GM19240 (cell line): ENCODE data around the gene ATXN2L.
A peak's percentile ranks its signal among the peaks of the same experiment; 100 is the strongest.
"Not testable (repeated sequence)": the region's sequence is repeated elsewhere in the genome, so short reads cannot be mapped to it uniquely, and the experiment has no call there.

Experiments
- DNase-seq: peaks from one replicate; pipeline ENCODE4 v3.0.0; 2011; ENCODE audit warnings: low spot score; ENCODE audit not compliant: insufficient read length

Gene ATXN2L, protein sequence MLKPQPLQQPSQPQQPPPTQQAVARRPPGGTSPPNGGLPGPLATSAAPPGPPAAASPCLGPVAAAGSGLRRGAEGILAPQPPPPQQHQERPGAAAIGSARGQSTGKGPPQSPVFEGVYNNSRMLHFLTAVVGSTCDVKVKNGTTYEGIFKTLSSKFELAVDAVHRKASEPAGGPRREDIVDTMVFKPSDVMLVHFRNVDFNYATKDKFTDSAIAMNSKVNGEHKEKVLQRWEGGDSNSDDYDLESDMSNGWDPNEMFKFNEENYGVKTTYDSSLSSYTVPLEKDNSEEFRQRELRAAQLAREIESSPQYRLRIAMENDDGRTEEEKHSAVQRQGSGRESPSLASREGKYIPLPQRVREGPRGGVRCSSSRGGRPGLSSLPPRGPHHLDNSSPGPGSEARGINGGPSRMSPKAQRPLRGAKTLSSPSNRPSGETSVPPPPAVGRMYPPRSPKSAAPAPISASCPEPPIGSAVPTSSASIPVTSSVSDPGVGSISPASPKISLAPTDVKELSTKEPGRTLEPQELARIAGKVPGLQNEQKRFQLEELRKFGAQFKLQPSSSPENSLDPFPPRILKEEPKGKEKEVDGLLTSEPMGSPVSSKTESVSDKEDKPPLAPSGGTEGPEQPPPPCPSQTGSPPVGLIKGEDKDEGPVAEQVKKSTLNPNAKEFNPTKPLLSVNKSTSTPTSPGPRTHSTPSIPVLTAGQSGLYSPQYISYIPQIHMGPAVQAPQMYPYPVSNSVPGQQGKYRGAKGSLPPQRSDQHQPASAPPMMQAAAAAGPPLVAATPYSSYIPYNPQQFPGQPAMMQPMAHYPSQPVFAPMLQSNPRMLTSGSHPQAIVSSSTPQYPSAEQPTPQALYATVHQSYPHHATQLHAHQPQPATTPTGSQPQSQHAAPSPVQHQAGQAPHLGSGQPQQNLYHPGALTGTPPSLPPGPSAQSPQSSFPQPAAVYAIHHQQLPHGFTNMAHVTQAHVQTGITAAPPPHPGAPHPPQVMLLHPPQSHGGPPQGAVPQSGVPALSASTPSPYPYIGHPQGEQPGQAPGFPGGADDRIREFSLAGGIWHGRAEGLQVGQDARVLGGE

DNA sequence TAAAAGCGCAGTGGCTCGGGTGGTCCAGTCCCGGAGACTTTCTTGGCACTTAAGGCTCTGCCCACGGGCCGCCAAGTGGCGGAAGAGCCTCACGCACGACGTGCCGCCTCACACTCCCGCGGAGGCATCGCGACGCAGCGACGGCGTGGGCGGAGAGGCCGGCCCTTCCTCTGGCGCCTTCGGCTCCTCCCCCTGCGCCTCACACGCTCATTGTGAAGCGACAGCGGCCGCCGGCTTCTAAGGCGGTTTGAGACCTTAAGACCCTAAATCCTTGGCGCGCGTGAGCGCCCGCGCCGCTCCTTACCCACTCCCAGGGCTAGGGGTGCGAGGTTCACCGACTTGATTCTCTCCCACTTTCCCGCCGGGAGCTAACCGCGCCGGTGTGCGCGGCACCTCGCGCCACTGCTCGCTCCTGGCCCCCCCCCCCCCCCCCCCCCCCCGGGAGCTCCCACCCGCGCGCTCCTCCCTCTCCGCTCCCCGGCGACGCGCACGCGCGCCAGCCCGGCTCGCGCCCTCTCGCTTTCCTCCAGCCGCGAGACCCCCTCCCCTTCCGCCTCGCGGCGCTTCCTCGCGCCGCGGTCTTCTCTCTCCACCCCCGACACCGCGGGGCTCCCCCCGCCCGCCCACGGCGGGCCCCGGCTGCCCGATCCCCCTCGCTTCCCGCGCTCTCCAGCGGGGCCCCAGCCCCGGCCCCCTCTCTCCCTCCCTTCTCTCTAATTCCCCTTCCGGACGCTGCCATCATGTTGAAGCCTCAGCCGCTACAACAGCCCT is at the start of gene ATXN2L:
ATXN2L (plus strand) TSS at position 480 of the 771 bp plus-strand sequence; CDS start at position 741, 261 bp downstream.
- DNase-seq: peak; percentile 81

DNA sequence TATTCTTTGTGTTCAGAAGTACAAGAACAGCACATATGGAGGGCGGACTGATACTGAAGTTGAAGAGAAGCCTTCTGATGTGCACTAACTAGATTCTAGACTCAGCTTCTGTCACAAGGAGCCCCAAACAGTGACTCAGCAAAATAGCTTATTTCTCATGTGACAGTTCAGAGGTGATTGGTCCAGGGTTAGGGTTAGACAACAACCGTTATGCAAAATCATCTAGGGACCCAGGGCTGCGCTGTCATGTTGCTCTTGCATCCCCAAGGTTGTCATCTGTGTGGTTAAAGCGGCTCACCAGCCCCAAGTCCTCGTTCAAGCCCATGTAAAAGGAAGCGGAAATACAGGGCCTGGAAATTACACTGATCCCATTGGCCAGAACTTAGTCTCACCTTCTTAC is 41.1 kb upstream of the ATXN2L start:
- DNase-seq: not testable (repeated sequence)

DNA sequence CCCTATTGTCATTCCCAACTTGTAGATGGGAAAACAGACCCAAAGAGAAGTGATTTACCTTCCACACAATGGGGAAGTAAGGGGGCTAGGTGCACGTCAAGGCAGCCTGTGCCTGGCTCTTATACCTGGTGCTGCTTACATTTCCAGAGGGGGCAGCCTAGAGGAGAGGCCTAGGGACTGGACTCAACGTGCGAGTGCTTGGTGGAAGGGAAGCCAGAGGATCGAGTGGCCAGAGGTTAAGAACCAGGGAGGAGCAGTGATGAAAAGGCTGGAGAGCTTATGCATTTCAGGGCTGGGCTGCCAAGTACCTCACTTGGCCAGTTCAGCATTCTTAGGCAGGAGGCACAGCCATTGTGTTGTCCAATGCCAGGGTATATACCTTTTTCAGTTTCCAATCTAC is 40.4 kb upstream of the ATXN2L start:
- DNase-seq: not testable (repeated sequence)

DNA sequence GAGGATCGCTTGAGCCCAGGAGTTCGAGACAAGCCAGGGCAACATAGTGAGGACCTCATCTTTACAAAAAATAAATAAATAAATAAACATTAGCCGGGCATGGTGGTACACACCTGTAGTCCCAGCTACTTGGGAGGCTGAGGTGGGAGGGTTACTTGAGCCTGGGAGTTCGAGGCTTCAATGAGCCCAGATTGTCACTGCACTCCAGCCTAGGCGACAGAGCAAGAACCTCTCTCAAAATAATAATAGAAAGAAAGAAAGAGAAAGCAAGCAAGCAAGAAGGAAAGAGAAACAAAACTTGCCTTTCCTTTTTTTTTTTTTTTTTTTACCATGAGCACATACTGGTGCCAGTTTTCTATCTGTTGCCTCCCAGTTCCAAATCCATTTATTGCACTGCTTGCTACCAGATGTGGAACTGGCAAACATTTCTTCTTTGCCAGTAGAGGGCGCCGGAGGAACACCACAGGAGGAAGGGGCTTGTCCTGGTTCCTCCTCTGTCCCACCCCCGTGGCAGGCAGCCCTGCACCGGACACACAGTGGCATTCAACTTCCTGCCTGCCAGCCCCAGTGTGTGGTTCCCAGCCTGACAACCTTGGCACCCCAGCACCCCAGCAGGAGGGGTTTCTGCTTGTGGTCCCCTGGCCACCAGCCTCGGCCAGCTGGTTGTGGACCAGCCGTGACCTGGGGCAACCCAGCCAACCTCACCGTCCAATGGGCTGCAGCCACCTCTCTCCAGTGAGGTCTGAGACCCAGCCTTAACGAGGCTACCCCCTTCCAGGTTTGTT is 20.4 kb upstream of the ATXN2L start:
- not testable (repeated sequence) for DNase-seq

DNA sequence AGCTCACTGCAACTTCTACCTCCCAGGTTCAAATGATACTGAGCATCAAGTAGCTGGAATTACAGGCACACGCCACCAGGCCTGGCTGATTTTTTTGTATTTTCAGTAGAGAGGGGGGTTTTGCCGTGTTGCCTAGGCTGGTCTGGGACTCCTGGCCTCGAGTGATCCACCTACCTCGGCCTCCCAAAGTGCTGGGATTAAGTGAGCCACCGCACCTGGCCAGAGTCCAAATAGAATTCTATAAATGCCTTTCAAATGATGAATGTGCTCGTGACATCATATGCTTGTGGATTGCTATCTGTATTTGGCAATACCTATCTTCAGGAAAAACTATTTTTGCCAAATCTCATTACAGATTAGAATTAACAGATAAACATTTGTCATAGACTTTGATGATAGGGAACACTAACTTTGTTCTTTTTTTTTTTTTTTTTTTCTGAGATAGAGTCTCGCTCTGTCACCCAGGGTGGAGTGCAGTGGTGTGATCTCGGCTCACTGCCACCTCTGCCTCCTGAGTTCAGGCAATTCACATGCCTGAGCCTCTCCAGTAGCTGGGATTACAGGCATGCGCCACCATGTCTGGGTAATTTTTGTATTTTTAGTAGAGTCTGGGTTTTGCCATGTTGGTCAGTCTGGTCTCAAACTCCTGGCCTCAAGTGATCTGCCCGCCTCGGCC is 15.2 kb upstream of the ATXN2L start:
- DNase-seq: not testable (repeated sequence)

DNA sequence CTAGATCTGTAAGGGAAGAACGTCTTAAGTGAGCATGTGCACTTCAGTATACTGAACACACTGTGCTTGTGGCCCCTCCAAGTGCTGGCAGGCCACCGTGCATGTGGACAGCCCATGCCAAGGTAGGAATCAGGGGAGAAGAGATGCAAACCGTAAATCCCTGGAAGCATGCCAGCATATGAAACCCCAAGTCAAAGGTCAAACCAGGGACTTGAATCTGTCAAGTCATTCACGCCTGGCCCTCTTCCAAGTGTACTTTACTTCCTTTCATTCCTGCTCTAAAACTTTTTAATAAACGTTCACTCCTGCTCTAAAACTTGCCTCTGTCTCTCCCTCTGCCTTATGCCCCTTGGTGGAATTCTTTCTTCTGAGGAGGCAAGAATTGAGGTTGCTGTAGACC is 2.8 kb upstream of the ATXN2L start:
- no peak for DNase-seq

DNA sequence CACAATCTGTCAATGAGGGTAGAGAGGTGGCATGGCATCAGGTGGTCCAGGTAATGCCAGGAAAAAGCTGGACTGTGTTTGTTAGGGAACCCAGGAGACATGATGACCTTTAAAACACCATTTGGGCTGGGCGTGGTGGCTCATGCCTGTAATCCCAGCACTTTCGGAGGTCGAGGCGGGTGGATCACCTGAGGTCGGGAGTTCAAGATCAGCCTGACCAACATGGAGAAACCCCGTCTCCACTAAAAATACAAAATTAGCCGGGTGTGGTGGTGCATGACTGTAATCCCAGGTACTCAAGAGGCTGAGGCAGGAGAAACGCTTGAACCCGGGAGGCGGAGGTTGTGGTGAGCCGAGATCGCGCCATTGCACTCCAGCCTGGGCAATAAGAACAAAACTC is 2.3 kb upstream of the ATXN2L start:
- not testable (repeated sequence) for DNase-seq

DNA sequence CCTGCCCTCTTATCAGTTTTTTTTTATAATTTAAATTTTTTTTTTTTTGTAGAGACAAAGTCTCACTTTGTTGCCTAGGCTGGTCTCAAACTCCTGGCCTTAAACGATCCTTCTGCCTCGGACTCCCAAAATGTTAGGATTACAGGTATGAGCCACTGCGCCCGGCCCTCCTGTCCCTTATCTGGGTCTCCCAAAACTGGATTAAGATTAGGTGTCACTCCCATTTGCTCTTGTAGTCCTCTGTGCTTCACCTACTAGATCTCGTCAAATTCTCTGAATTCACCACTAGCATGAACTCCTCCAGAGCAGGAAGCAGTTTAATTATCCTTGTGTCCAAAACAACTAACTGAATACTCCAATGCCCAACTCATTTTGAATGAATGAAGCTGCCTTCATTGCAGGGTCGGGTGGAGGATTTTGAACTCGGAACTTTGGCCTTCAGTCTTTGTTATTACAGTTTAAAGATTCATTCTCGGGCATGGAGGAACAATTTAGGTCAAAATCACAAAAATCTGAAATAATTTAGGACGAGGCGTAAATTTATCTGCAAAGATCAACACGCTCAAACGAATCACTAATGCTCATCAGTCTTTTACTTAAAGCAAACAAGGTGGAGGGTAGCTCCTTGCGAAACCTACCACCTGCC is 802 bp upstream of the ATXN2L start:
- DNase-seq: no peak

DNA sequence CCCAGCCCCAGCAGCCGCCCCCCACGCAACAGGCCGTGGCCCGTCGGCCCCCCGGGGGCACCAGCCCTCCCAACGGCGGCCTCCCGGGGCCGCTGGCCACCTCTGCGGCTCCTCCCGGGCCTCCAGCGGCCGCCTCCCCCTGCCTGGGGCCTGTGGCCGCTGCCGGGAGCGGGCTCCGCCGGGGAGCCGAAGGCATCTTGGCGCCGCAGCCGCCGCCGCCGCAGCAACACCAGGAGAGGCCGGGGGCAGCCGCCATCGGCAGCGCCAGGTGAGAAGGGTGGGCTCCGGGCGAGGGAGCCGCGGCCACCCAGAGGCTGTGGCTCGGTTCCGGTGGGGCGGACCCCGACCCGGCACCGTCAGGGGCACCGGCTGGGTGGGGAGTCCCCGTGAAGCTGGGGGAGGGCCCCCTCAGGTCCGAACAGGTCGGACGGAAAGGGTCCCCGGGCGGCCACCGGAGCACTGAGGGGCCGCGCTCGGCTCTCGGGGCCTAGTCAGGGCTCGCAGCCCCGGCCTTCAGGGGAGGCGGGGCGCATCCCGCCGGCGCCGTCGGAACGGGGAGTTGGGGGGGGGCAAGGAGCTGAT is 583 bp downstream of the ATXN2L start:
- no peak for DNase-seq

DNA sequence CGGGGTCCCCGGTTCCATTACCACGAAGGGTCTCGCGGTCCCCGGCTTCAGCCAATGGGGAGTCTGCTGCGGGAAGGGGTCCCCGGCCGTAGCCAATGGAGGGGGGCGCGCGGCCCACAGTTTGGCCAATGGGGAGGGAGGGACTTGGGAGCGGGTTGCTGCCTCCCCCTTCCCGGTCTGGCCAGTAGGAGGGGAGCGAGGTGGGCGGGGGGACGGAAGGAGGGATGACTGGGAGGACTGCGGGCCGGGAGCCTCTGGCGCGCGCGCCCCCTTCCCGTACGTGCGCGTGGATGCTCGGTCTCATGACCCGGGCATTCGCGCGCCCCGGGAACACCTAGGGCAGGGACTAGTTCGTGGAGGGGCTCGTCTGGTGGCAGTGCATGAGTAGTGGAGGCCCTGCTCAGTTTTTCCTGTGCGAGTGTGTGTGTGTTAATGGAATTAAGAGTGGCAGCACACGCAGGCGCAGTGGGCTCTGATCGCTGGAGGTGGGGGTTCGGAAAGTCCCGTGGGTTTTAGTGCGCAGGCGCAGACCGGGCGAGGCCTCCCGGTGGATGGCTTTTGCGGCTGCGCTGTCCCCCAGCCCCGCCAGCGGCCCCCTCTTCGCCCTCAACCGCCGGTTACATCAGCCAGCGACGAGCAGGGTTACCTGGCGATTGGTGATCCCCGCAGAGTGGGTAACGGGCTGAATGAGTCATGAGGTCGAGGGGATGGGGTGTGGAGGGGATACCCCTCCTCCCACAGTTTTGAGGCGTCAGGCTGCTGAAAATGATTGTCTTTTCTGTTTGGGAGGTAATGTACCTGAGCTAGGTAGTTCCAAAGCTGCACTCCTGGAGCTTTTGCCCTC is 1.3 kb downstream of the ATXN2L start:
- DNase-seq: peak; percentile 86

DNA sequence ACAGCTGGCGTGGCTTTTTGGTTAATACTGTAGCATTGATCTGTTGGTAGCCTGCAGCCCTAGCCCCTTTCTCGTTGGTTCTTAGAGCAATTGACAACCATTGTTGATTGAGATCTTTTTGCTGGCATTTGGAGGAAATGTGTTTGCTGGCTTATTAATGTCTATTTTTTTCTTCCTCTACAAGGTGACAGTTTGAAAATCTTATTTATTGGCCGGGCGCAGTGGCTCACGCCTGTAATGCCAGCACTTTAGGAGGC is 1.8 kb downstream of the ATXN2L start:
- DNase-seq: no peak

DNA sequence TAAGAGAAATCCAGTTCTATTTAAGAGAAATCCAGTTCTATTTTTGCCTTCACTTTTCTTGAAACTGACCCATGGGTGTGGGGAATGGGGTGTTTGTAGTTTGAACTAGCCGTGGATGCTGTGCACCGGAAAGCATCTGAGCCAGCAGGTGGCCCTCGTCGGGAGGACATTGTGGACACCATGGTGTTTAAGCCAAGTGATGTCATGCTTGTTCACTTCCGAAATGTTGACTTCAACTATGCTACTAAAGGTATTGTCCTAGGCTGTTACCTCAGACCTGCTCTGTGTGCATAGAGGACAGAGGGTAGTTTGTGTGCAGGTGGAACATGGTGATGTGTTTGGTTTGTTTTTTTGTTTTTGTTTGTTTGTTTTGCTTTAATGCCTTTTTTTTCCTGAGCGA is 3.3 kb downstream of the ATXN2L start:
- no peak for DNase-seq

DNA sequence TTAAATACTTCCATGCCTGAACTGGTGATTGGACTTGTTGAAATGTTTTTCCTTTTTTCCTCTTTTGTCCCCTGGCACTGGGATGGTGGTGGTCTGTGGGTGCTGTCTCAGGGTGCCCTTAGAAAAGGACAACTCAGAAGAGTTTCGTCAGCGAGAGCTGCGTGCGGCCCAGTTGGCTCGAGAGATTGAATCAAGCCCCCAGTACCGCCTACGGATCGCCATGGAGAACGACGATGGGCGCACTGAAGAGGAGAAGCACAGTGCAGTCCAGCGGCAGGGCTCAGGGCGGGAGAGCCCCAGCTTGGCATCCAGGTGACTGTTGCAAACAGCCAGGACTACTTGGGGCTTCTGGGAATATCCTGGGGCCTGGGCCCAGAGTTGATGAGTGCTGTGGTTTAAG is 6.9 kb downstream of the ATXN2L start:
- DNase-seq: no peak

DNA sequence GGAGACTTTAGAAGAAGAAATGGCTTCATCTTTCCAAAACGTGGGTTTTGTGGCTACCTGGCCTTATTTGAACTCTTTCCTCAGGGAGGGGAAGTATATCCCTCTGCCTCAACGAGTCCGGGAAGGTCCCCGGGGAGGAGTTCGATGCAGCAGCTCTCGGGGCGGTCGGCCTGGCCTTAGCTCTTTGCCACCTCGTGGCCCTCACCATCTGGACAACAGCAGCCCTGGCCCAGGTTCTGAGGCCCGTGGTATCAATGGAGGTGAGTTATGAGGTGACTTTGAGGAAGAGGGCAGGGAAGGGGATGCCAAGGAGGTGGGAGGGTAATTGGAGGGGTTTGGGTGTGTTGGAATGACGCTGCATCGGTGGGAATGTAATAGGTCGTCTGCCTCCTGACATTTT is 7.7 kb downstream of the ATXN2L start:
- DNase-seq: no peak

DNA sequence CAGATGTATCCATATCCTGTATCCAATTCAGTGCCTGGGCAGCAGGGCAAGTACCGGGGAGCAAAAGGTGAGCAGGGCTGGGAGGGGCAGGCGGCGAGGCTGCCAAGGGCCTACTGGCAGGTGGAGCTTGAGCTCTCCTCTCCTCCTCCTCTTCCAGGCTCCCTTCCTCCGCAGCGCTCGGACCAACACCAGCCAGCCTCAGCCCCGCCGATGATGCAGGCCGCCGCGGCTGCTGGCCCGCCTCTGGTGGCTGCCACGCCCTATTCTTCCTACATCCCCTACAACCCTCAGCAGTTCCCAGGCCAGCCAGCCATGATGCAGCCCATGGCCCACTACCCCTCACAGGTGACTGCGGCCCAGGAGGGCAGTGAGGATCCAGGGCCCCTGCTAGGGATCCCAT is 11.6 kb downstream of the ATXN2L start:
- DNase-seq: no peak

DNA sequence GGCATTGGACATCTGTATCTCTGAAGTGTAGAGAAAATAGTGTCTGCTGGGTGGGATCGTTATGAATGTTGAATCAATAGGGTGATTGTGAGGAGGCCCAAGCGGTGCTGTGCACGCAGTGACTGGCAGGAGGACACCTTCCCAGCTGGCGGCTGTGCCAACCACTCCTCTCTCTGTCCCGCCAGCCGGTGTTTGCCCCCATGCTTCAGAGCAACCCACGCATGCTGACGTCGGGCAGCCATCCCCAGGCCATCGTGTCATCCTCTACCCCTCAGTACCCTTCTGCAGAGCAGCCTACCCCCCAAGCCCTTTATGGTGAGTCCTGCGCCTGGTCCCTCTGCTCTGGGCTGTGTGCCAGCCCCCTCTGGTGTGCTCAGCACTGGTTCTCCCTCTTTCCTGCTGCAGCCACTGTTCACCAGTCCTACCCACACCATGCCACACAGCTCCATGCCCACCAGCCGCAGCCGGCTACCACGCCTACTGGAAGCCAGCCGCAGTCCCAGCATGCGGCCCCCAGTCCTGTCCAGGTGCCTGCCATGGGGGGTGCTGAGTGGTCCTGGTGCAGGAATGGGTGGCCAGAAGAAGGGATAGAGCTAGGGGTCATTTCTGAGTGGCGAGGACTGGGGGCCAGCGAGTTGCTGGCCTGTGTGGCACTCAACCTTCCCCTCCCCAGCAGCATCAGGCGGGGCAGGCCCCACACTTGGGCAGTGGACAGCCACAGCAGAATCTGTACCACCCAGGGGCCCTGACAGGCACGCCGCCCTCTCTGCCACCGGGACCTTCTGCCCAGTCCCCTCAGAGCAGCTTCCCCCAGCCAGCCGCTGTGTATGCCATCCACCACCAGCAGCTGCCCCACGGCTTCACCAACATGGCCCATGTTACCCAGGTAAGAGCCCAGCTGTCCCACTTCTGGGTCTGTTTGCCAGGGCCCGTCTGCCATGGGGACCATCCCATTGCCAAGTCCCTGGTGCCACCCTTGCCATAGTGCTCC is 12.4 kb downstream of the ATXN2L start:
- no peak for DNase-seq
